ENCODE measurements around the gene SUCO. TPM values are rescaled to one million over a fixed set of nuclear protein-coding genes. Genes with fewer than 3 reads are reported as not detected.

Gene SUCO
- polyA plus RNA-seq, 1 of the 3 experiments (the other 2 are of a cell fraction), result 5.4 TPM

GRCh38 chr1:172622541-172622940, 89.6 kb downstream of the SUCO start:
- no peak overlapping the region for H3K4me3 ChIP-seq (ENCODE audit: low read depth in 2 of 2, low read length in 1 of 2)
- no peaks in the 10 kb centered on the region for H3K36me3 ChIP-seq (replicated peaks in 1 of 2; ENCODE audit: control insufficient read depth in 1 of 2, insufficient read depth in 2 of 2, low read length in 1 of 2)
- H3K9me2 ChIP-seq, result no peaks in the 10 kb centered on the region
- CTCF ChIA-PET, result no interaction called here
- H2AFZ ChIP-seq (ENCODE audit: low read depth), result no peak overlapping the region
- no peaks in the 10 kb centered on the region for H3K4me1 ChIP-seq (ENCODE audit: control insufficient read depth in 1 of 2, insufficient read depth in 2 of 2, low read depth in 1 of 2, low read length in 1 of 2)
- POLR2A ChIA-PET, result no interaction called here
- H3K27ac ChIP-seq (ENCODE audit: low read depth in 2 of 2, low read length in 1 of 2), result no peak overlapping the region
- H3K79me2 ChIP-seq (ENCODE audit: insufficient read depth), result no peaks in the 10 kb centered on the region
- TF ChIP-seq MXI1 (IDR thresholded peaks at IDR 0.05; ENCODE audit: low read depth, low read length) (no peak), RFX5 (IDR thresholded peaks at IDR 0.05; ENCODE audit: low read length) (no peak), TAF1 (IDR thresholded peaks at IDR 0.05; ENCODE audit: borderline replicate concordance, low read depth, low read length) (no peak), TEAD4 (IDR thresholded peaks at IDR 0.05; ENCODE audit: borderline replicate concordance, insufficient read depth) (no peak), FOSL2 (IDR thresholded peaks at IDR 0.05; ENCODE audit: borderline replicate concordance, low read depth) (no peak), PBX3 (IDR thresholded peaks at IDR 0.05) (no peak), USF1 (IDR thresholded peaks at IDR 0.05; ENCODE audit: borderline replicate concordance, low read depth) (no peak), NRF1 (IDR thresholded peaks at IDR 0.05; ENCODE audit: low read depth, low read length) (no peak), JUND (IDR thresholded peaks at IDR 0.05) (no peak), SIN3A (IDR thresholded peaks at IDR 0.05; ENCODE audit: borderline replicate concordance, low read depth, low read length) (no peak), TCF12 (IDR thresholded peaks at IDR 0.05) (no peak), ELF1 (IDR thresholded peaks at IDR 0.05) (no peak)
- 0 out of 2 replicates have a peak, but pooled peaks cover 8% of the 10 kb centered on the region for H3K9me3 ChIP-seq
- no peak overlapping the region for H3K9ac ChIP-seq
- 12% methylated on average over 3 of the region's 3 CpGs for WGBS (ENCODE audit: low lambda C conversion rate)
- DNase-seq, result no peak
- H3K27me3 ChIP-seq (ENCODE audit: insufficient read depth), result no peaks in the 10 kb centered on the region
- H3K4me2 ChIP-seq, result no peak overlapping the region
- no peaks in the 10 kb centered on the region for H3F3A ChIP-seq (replicated peaks; ENCODE audit: insufficient read depth)
- H4K20me1 ChIP-seq (ENCODE audit: insufficient read depth), result no peaks in the 10 kb centered on the region

GRCh38 chr1:172623748-172624147, 90.8 kb downstream of the SUCO start:
- ChIA-PET POLR2A (no interaction called here), CTCF (no interaction called here)
- no peak for TF ChIP-seq NFIC (IDR thresholded peaks at IDR 0.05; ENCODE audit: borderline replicate concordance)
- TF ChIP-seq JUND (IDR thresholded peaks at IDR 0.05), result no peak
- TF ChIP-seq USF1 (IDR thresholded peaks at IDR 0.05; ENCODE audit: borderline replicate concordance, low read depth), result no peak
- no peak for TF ChIP-seq RXRA (IDR thresholded peaks at IDR 0.05; ENCODE audit: borderline replicate concordance, low read depth)
- TF ChIP-seq EP300 (IDR thresholded peaks at IDR 0.05; ENCODE audit: borderline replicate concordance in 1 of 2, low read depth in 1 of 2, low read length in 1 of 2), result no peak
- TF ChIP-seq TCF12 (IDR thresholded peaks at IDR 0.05), result no peak
- no peak for TF ChIP-seq FOXM1 (IDR thresholded peaks at IDR 0.05; ENCODE audit: low read depth)
- TF ChIP-seq MAX (IDR thresholded peaks at IDR 0.05; ENCODE audit: low read depth), result no peak
- no peak for TF ChIP-seq RAD21 (IDR thresholded peaks at IDR 0.05; ENCODE audit: low read length)
- TF ChIP-seq CTCF (IDR thresholded peaks at IDR 0.05), result no peak
- no peak for TF ChIP-seq MXI1 (IDR thresholded peaks at IDR 0.05; ENCODE audit: low read depth, low read length)
- no peak for TF ChIP-seq NRF1 (IDR thresholded peaks at IDR 0.05; ENCODE audit: low read depth, low read length)
- TF ChIP-seq ELF1 (IDR thresholded peaks at IDR 0.05), result no peak
- H3K9me2 ChIP-seq, result no peaks in the 10 kb centered on the region
- H3K9ac ChIP-seq, result no peak overlapping the region
- no peak overlapping the region for H2AFZ ChIP-seq (ENCODE audit: low read depth)
- H3K9me3 ChIP-seq, result 0 out of 2 replicates have a peak, but pooled peaks cover 5% of the 10 kb centered on the region
- no peaks in the 10 kb centered on the region for H3K4me1 ChIP-seq (ENCODE audit: control insufficient read depth in 1 of 2, insufficient read depth in 2 of 2, low read depth in 1 of 2, low read length in 1 of 2)
- no peaks in the 10 kb centered on the region for H3K27me3 ChIP-seq (ENCODE audit: insufficient read depth)
- 68% methylated on average over 3 of the region's 3 CpGs for WGBS (ENCODE audit: low lambda C conversion rate)
- H4K20me1 ChIP-seq (ENCODE audit: insufficient read depth), result no peaks in the 10 kb centered on the region
- no peaks in the 10 kb centered on the region for H3K79me2 ChIP-seq (ENCODE audit: insufficient read depth)
- H3K4me2 ChIP-seq, result no peak overlapping the region
- no peak overlapping the region for H3K27ac ChIP-seq (ENCODE audit: low read depth in 2 of 2, low read length in 1 of 2)
- H3K4me3 ChIP-seq (ENCODE audit: low read depth in 2 of 2, low read length in 1 of 2), result no peak overlapping the region
- DNase-seq, result no peak
- no peaks in the 10 kb centered on the region for H3K36me3 ChIP-seq (replicated peaks in 1 of 2; ENCODE audit: control insufficient read depth in 1 of 2, insufficient read depth in 2 of 2, low read length in 1 of 2)
- H3F3A ChIP-seq (replicated peaks; ENCODE audit: insufficient read depth), result no peaks in the 10 kb centered on the region

Measured in SK-N-SH (cell line).